Measurements from ENCODE around the gene GRAMD1C. TPM values are rescaled to one million over a fixed set of nuclear protein-coding genes. Genes with fewer than 3 reads are reported as not detected.
"Not testable (repeated sequence)": the region's sequence is repeated elsewhere in the genome, so short reads cannot be mapped to it uniquely, and the experiment has no call there.

GRAMD1C gene
- total RNA-seq, 2 donors from 2014 or later, result 0.08 to 1.2 TPM

- Mint-ChIP-seq H3K27ac (no peak overlapping the region), H3K4me3 (no peak overlapping the region), H3K27me3 (peaks cover 12% of the 10 kb centered on the region), H3K4me1 (peaks cover 4% of the 10 kb centered on the region), H3K36me3 (ENCODE audit: low read depth) (no peaks in the 10 kb centered on the region)
- no peak for ATAC-seq
- no peaks in the 10 kb centered on the region for H3K9me3 ChIP-seq (ENCODE audit: control insufficient read depth, low read length, poor library complexity, severe bottlenecking)
- DNase-seq, result no peak
These were observed 6.0 kb upstream of the GRAMD1C start for GRCh38 chr3:113832477-113833164.

DNA sequence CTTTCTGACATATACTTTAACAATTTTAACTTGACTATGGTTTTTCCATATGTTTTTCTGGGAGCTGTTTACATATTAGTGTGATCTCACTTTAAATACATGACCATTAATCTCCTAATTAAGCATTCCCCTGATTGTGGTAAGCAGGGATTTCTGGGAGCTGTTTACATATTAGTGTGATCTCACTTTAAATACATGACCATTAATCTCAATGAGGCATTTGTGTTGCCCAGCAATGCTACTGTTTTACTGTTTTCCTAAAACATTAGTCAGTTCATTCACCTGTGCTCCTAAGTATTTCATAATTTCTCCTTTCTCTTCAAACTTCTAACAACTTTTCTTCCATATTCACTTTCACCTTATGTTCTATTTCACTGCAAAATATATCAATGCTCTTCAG lies 3.6 kb upstream of the GRAMD1C start:
- Mint-ChIP-seq H3K27me3 (peaks cover 12% of the 10 kb centered on the region), H3K4me3 (no peak overlapping the region), H3K36me3 (ENCODE audit: low read depth) (no peaks in the 10 kb centered on the region), H3K27ac (no peak overlapping the region), H3K4me1 (peaks cover 11% of the 10 kb centered on the region)
- no peak for DNase-seq
- ATAC-seq, result no peak
- no peaks in the 10 kb centered on the region for H3K9me3 ChIP-seq (ENCODE audit: control insufficient read depth, low read length, poor library complexity, severe bottlenecking)

GRCh38 chr3:113839551-113839950 lies 963 bp downstream of the GRAMD1C start:
- H3K27me3 Mint-ChIP-seq, result peaks cover 16% of the 10 kb centered on the region
- no peak for DNase-seq
- H3K4me3 Mint-ChIP-seq, result peak overlapping the region; percentile 85
- H3K27ac Mint-ChIP-seq, result no peak overlapping the region
- no peaks in the 10 kb centered on the region for H3K36me3 Mint-ChIP-seq (ENCODE audit: low read depth)
- peaks cover 13% of the 10 kb centered on the region for H3K4me1 Mint-ChIP-seq
- no peak for ATAC-seq
- H3K9me3 ChIP-seq (ENCODE audit: control insufficient read depth, low read length, poor library complexity, severe bottlenecking), result no peaks in the 10 kb centered on the region

DNA sequence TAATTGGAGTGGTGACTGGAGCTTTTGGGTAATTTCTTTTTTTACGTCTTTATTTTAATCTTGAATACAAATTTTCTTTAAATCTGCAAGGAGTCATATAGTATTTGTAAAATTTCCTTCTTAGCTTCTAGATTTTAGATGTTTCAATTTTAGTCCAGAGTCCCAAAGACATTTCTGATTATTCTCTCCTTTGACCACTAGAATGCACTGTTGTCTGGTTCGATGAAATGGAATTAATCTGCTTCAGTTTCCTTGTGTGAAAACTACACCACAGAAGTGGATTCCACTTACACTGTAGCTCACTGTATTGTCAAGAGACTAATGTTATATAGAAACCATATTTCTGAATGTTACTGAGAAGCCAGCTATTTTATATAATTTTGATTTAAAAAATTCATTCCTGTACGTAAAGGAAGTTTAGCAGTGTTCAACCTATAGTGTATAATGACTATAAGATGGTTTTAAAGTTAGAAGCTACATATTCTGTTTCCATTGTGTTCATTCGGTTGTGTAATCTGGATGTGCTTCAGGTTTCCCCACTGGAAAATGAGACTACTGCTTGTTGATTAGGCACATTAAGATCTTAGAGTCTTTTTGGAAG lies 6.1 kb downstream of the GRAMD1C start:
- H3K9me3 ChIP-seq (ENCODE audit: control insufficient read depth, low read length, poor library complexity, severe bottlenecking), result no peaks in the 10 kb centered on the region
- ATAC-seq (no peak), DNase-seq (no peak)
- Mint-ChIP-seq H3K27ac (no peak overlapping the region), H3K4me1 (peaks cover 2% of the 10 kb centered on the region), H3K4me3 (no peak overlapping the region), H3K36me3 (ENCODE audit: low read depth) (peaks cover 3% of the 10 kb centered on the region), H3K27me3 (peaks cover 4% of the 10 kb centered on the region)

- DNase-seq (no peak), ATAC-seq (no peak)
- H3K9me3 ChIP-seq (ENCODE audit: control insufficient read depth, low read length, poor library complexity, severe bottlenecking), result no peaks in the 10 kb centered on the region
- H3K4me3 Mint-ChIP-seq, result no peak overlapping the region
- no peaks in the 10 kb centered on the region for H3K4me1 Mint-ChIP-seq
- no peak overlapping the region for H3K27ac Mint-ChIP-seq
- peaks cover 4% of the 10 kb centered on the region for H3K27me3 Mint-ChIP-seq
- peaks cover 4% of the 10 kb centered on the region for H3K36me3 Mint-ChIP-seq (ENCODE audit: low read depth)
These were observed 8.7 kb downstream of the GRAMD1C start for GRCh38 chr3:113847247-113847646.

GRCh38 chr3:113847664-113848461 lies 9.3 kb downstream of the GRAMD1C start:
- Mint-ChIP-seq H3K27ac (no peak overlapping the region), H3K4me3 (no peak overlapping the region), H3K36me3 (ENCODE audit: low read depth) (peaks cover 4% of the 10 kb centered on the region), H3K27me3 (peaks cover 5% of the 10 kb centered on the region), H3K4me1 (no peaks in the 10 kb centered on the region)
- DNase-seq (no peak), ATAC-seq (no peak)
- no peaks in the 10 kb centered on the region for H3K9me3 ChIP-seq (ENCODE audit: control insufficient read depth, low read length, poor library complexity, severe bottlenecking)

DNA sequence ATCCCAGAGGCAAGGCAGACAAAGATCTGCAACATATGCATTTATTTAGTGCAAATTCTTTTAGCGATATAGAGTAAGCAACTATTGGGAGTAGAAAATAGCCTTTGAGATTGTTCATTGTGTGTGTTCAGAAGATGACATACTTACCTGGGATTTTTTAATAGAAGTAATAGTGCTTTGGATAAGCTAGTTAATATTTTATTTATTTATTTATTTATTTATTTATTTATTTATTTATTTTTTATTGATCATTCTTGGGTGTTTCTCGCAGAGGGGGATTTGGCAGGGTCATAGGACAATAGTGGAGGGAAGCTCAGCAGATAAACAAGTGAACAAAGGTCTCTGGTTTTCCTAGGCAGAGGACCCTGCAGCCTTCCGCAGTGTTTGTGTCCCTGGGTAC lies 10.5 kb downstream of the GRAMD1C start:
- not testable (repeated sequence) for H3K4me1 Mint-ChIP-seq; H3K9me3 ChIP-seq (ENCODE audit: control insufficient read depth, low read length, poor library complexity, severe bottlenecking); ATAC-seq; H3K4me3 Mint-ChIP-seq; H3K36me3 Mint-ChIP-seq (ENCODE audit: low read depth); DNase-seq; H3K27ac Mint-ChIP-seq
- peaks cover 13% of the 10 kb centered on the region for H3K27me3 Mint-ChIP-seq

DNA sequence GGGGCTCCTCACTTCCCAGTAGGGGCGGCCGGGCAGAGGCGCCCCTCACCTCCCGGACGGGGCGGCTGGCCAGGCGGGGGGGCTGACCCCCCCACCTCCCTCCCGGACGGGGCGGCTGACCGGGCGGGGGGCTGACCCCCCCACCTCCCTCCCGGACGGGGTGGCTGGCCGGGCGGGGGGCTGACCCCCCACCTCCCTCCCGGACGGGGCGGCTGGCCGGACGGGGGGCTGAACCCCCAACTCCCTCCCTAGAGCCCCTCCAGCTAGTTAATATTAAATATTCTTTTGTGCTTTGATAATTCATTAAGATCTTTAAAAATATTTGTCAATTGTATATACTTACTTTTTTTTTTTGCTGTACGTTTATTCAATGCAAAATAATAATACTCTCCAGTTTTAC lies 11.3 kb downstream of the GRAMD1C start:
- not testable (repeated sequence) for H3K9me3 ChIP-seq (ENCODE audit: control insufficient read depth, low read length, poor library complexity, severe bottlenecking); ATAC-seq; DNase-seq; H3K4me3 Mint-ChIP-seq; H3K36me3 Mint-ChIP-seq (ENCODE audit: low read depth); H3K4me1 Mint-ChIP-seq; H3K27ac Mint-ChIP-seq
- peaks cover 15% of the 10 kb centered on the region for H3K27me3 Mint-ChIP-seq

DNA sequence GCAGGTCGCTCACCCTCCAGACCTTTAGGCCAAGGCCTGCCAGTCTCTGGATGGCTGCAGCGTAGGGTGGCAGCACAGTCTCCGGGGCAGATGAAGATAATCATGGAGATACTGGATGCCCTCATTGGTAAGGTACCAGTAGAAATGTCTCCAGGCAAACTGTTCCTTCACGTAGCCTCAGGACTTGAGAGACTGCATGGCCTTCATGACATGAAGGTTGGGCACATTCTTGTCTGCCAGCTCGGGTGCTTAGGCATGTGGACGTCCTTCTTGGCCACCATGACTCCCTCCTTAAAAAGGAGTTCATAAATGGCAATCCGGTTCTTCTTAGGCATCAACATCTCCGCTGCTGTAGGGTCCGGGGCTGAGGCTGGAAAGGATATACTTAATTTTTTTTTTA lies 11.8 kb downstream of the GRAMD1C start:
- H3K9me3 ChIP-seq (ENCODE audit: control insufficient read depth, low read length, poor library complexity, severe bottlenecking); H3K4me1 Mint-ChIP-seq; ATAC-seq; H3K27ac Mint-ChIP-seq; DNase-seq; H3K36me3 Mint-ChIP-seq (ENCODE audit: low read depth); H3K4me3 Mint-ChIP-seq: not testable (repeated sequence)
- H3K27me3 Mint-ChIP-seq, result peaks cover 15% of the 10 kb centered on the region

DNA sequence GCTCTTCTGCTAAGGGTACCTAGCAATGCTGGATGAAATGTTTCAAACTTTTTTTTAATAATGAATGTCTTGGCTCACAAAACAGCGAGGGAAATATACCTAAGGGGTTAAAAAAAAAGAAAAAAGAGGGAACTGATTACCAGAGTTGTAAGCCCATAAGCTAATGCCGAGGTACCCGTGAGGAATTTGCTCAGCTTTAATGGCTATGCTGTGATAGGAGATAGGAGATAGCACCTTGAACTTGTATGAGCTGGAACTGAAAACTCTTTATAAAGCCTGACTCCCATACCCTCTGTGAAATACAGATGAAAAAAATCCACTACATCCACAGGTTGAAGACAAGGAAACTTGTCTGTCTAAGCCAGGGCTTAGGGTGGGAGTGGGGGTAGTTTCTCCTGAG lies 13.9 kb downstream of the GRAMD1C start:
- Mint-ChIP-seq H3K27ac (no peak overlapping the region), H3K4me1 (no peaks in the 10 kb centered on the region), H3K4me3 (no peak overlapping the region), H3K36me3 (ENCODE audit: low read depth) (peaks cover 6% of the 10 kb centered on the region), H3K27me3 (peaks cover 15% of the 10 kb centered on the region)
- H3K9me3 ChIP-seq (ENCODE audit: control insufficient read depth, low read length, poor library complexity, severe bottlenecking), result no peaks in the 10 kb centered on the region
- ATAC-seq (no peak), DNase-seq (no peak)

DNA sequence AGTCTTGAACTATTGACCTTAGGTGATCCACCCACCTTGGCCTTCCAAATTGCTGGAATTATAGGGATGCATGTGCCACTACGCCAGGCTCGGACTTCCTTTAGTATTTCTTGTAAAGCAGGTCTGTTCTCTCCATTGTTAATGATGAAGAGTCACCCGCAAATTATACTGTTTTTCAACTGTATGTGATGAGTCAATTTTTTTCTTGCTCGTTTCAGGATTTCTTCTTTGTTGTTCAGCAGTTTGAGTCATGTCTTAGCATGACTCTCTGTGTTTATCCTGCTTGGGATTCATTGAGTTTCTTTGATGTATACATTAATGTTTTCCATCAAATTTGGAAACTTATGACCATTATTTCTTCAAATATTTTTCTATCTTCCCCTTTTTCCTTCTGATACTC lies 28.9 kb downstream of the GRAMD1C start:
- peaks cover 2% of the 10 kb centered on the region for H3K36me3 Mint-ChIP-seq (ENCODE audit: low read depth)
- DNase-seq (no peak), ATAC-seq (no peak)
- H3K4me3 Mint-ChIP-seq, result no peak overlapping the region
- peaks cover 13% of the 10 kb centered on the region for H3K27me3 Mint-ChIP-seq
- H3K9me3 ChIP-seq (ENCODE audit: control insufficient read depth, low read length, poor library complexity, severe bottlenecking), result no peaks in the 10 kb centered on the region
- no peaks in the 10 kb centered on the region for H3K4me1 Mint-ChIP-seq
- H3K27ac Mint-ChIP-seq, result no peak overlapping the region

DNA sequence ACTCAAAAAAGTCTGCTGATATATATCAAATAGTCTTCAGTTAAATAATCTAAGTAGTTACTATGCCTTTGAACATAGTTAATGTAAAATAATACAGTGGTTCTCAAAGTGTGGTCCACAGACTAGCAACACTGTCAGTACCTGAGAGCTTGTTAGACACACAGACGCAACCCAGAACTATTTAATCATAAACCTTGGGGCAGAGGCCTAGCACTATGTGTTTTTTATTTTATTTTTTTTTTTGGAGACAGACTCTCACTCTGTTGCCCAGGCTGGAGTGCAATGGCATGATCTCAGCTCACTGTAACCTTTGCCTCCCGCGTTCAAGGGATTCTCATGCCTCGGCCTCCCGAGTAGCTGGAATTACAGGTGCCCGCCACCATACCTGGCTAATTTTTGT lies 34.7 kb downstream of the GRAMD1C start:
- Mint-ChIP-seq H3K4me1 (no peaks in the 10 kb centered on the region), H3K4me3 (no peak overlapping the region), H3K36me3 (ENCODE audit: low read depth) (no peaks in the 10 kb centered on the region), H3K27ac (no peak overlapping the region), H3K27me3 (peaks cover 21% of the 10 kb centered on the region)
- DNase-seq, result no peak
- no peaks in the 10 kb centered on the region for H3K9me3 ChIP-seq (ENCODE audit: control insufficient read depth, low read length, poor library complexity, severe bottlenecking)
- ATAC-seq, result no peak

DNA sequence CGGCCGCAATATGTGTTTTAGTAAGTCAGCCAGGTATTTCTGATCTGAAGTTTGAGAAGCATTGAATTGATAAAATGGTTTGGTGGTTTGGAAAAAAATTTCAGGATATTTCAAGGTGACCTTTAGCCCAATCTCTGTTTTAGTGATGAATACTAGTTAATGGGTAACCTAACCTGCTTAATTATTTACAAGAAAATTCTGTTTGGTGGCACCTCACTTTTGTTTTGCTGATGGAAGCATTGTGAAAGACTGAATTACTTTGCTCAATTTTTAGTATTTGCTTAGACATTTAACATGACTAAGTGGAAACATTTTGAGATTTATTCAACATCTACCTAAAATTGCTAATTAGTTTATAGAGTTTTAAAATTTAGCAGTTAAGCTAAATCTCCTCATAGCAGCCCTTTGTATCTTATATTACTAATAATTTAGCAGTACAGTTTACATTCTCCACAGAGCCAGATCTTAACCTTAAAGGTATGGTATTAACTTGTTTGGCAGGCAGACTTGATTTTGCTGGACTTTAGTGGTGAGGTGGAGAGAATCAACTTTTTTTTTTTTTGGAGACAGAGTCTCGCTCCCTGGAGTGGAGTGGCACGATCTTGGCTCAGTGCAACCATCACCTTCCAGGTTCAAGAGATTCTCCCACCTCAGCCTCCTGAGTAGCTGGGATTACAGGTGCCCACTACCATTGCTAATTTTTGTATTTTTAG lies 35.4 kb downstream of the GRAMD1C start:
- Mint-ChIP-seq H3K4me3 (no peak overlapping the region), H3K27me3 (peaks cover 20% of the 10 kb centered on the region), H3K36me3 (ENCODE audit: low read depth) (no peaks in the 10 kb centered on the region), H3K4me1 (no peaks in the 10 kb centered on the region), H3K27ac (no peak overlapping the region)
- ATAC-seq (no peak), DNase-seq (no peak)
- H3K9me3 ChIP-seq (ENCODE audit: control insufficient read depth, low read length, poor library complexity, severe bottlenecking), result no peaks in the 10 kb centered on the region

Data from T-helper 17 cell (primary cell).